Colonic mucosa (tissue), 4 donors: ENCODE results near the gene GALNT11. TPM values are rescaled to one million over a fixed set of nuclear protein-coding genes. Genes with fewer than 3 reads are reported as not detected.

ENCODE experiments used
- DNase-seq: peaks from one replicate; pipeline ENCODE4 v3.0.0-alpha.2; 2020
- H3K27ac ChIP-seq: fragments of 200-600 bp; one replicate; pipeline ENCODE4 v1.8.0; 2021
- H3K27me3 ChIP-seq: fragments of 200-600 bp; one replicate; pipeline ENCODE4 v1.8.0; 2021
- H3K36me3 ChIP-seq: fragments of 200-600 bp; one replicate; pipeline ENCODE4 v1.8.0; 2021
- H3K4me1 ChIP-seq: fragments of 200-600 bp; one replicate; pipeline ENCODE4 v1.8.0; 2021; ENCODE audit warnings: mild to moderate bottlenecking
- H3K4me3 ChIP-seq: fragments of 200-600 bp; one replicate; pipeline ENCODE4 v1.8.0; 2021
- H3K9ac ChIP-seq, 2 donors: one replicate each; pipeline ENCODE4 v1.7.0; 2013; ENCODE audit warnings: control low read depth in 2 of 2, low read depth in 2 of 2, low read length in 2 of 2
- H3K9me3 ChIP-seq: fragments of 200-600 bp; one replicate; pipeline ENCODE4 v1.8.0; 2021
- intact Hi-C: fragments of 100-400 bp; cut with DNase I; formaldehyde crosslinking; loops from one replicate; pipeline ENCODE4 v1.14.1; 2022
- total RNA-seq, 2 donors: library from RNA; stranded (reverse); fragmentation: NEBNext Ultra II Directional in 1 of 2; extraction: Animal tissue kit (Norgen Biotek cat#: 25700) in 1 of 2; gene quantifications; one replicate each; pipeline ENCODE4 v1.2.1, GENCODE V29; 2021
- TF ChIP-seq, protein P1 (sequence below): fragments of 200-600 bp; IDR thresholded peaks from one replicate; pipeline ENCODE4 v1.8.0; 2022; ENCODE audit warnings: antibody characterized with exemption, mild to moderate bottlenecking
- donor health status: healthy.
- donor health status: DM: no; HTN: no; CAD: no.
- donor health status: DM: no; HTN: no; CAD: no.

The GALNT11 gene
- total RNA-seq, 2 donors from 2014 or later = 18.5 to 20.8 TPM

- intact Hi-C loops = no loop called here
- TF ChIP-seq, protein P1, sequence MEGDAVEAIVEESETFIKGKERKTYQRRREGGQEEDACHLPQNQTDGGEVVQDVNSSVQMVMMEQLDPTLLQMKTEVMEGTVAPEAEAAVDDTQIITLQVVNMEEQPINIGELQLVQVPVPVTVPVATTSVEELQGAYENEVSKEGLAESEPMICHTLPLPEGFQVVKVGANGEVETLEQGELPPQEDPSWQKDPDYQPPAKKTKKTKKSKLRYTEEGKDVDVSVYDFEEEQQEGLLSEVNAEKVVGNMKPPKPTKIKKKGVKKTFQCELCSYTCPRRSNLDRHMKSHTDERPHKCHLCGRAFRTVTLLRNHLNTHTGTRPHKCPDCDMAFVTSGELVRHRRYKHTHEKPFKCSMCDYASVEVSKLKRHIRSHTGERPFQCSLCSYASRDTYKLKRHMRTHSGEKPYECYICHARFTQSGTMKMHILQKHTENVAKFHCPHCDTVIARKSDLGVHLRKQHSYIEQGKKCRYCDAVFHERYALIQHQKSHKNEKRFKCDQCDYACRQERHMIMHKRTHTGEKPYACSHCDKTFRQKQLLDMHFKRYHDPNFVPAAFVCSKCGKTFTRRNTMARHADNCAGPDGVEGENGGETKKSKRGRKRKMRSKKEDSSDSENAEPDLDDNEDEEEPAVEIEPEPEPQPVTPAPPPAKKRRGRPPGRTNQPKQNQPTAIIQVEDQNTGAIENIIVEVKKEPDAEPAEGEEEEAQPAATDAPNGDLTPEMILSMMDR = no peak
- H3K4me3 ChIP-seq = no peak overlapping the region
- no peaks in the 10 kb centered on the region for H3K27me3 ChIP-seq
- no peaks in the 10 kb centered on the region for H3K9me3 ChIP-seq
- peaks cover 8% of the 10 kb centered on the region for H3K36me3 ChIP-seq
- no peak for DNase-seq
- H3K9ac ChIP-seq = no peak overlapping the region
- no peaks in the 10 kb centered on the region for H3K4me1 ChIP-seq
- H3K27ac ChIP-seq = no peak overlapping the region
These were observed 108.3 kb downstream of the GALNT11 start for GRCh38 chr7:152133804-152134203.

DNA sequence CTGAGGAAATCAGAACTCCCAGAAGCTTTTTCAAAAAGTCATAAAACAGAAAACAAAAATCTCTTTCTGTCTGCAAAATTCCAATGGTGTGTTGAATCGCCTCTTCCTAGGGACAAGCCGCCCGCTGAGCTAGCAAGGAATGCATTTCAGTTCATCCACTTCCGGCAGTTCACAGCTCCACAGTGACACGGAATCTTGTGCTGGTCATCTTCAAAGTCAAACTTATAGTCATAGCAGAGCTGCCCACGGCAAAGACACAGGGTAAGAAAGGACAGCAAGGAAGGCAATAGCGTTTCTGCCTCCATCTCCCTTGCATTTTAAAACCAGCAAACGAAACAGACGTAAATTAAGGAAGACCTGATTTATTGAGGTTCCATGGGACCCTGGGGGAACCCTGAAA is 111.2 kb downstream of the GALNT11 start:
- TF ChIP-seq, protein P1 = no peak
- H3K27me3 ChIP-seq = no peaks in the 10 kb centered on the region
- H3K4me1 ChIP-seq = no peaks in the 10 kb centered on the region
- no peak overlapping the region for H3K9ac ChIP-seq
- DNase-seq = no peak
- H3K36me3 ChIP-seq = peaks cover 8% of the 10 kb centered on the region
- H3K4me3 ChIP-seq = no peak overlapping the region
- H3K27ac ChIP-seq = no peak overlapping the region
- no peaks in the 10 kb centered on the region for H3K9me3 ChIP-seq
- intact Hi-C loops = no loop called here

- TF ChIP-seq, protein P1 = no peak
- no peak overlapping the region for H3K9ac ChIP-seq
- no peak overlapping the region for H3K4me3 ChIP-seq
- no peak for DNase-seq
- H3K4me1 ChIP-seq = no peaks in the 10 kb centered on the region
- intact Hi-C loops = no loop called here
- no peaks in the 10 kb centered on the region for H3K9me3 ChIP-seq
- no peak overlapping the region for H3K27ac ChIP-seq
- H3K27me3 ChIP-seq = no peaks in the 10 kb centered on the region
- peaks cover 13% of the 10 kb centered on the region for H3K36me3 ChIP-seq
These were observed 112.1 kb downstream of the GALNT11 start for GRCh38 chr7:152137476-152138025.

DNA sequence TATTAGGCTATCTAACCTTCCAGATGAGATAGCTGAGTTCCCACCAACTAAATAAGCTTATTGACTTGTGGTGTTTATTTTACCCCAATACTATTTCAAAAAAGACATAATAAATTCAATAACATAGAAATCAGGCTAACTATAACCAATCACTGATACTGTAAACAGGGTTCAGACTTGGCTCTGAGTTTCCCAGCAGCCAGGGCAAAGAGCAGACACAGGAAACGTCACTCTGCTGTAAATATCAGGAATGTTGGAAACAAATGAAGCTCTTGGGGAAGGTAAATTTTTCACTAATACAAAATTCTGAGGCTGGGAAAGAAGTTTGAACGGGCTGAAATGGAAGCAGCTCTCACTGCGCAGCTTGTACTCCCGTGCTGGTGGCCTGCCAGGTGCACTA is 114.6 kb downstream of the GALNT11 start:
- Histone ChIP-seq H3K27me3 (no peaks in the 10 kb centered on the region), H3K9ac (no peak overlapping the region), H3K4me3 (no peak overlapping the region), H3K36me3 (peaks cover 18% of the 10 kb centered on the region), H3K27ac (no peak overlapping the region), H3K9me3 (no peaks in the 10 kb centered on the region), H3K4me1 (no peaks in the 10 kb centered on the region)
- intact Hi-C loops = no loop called here
- no peak for DNase-seq
- TF ChIP-seq, protein P1 = no peak

DNA sequence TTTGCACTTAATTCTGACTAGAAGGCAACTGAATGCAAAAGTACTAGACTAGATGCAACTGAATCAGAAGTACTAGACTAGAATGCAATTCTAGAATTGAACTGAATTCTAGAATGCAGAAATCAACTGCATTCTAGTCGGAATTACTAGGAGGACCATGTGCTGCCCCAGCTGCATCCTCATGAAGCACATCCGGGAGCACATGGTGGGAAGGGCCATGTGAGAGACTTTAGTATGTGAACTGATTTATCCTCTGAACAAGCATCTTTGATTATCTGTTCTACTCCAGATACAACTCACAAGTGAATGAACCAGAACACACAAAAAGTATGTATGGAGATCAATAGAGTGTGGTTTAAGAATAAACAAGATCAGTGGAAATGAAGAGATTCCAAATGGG is 115.1 kb downstream of the GALNT11 start:
- Histone ChIP-seq H3K9me3 (no peaks in the 10 kb centered on the region), H3K27me3 (no peaks in the 10 kb centered on the region), H3K9ac (no peak overlapping the region), H3K4me1 (no peaks in the 10 kb centered on the region), H3K36me3 (peaks cover 18% of the 10 kb centered on the region), H3K27ac (no peak overlapping the region), H3K4me3 (no peak overlapping the region)
- intact Hi-C loops = no loop called here
- TF ChIP-seq, protein P1 = no peak
- no peak for DNase-seq
